SK-N-SH (cell line): ENCODE results near the gene ING5.

Source experiments
- EP300 ChIP-seq, 2 experiments: IDR thresholded peaks; 2 replicates each; pipeline versions ENCODE4 v1.4.0 to v1.6.1; 2012; ENCODE audit warnings: borderline replicate concordance in 1 of 2, low read depth in 1 of 2, low read length in 1 of 2
- NRF1 ChIP-seq: IDR thresholded peaks from 2 replicates; pipeline ENCODE4 v1.6.1; 2012; ENCODE audit warnings: low read depth, mild to moderate bottlenecking, low read length
- POLR2AphosphoS5 ChIP-seq: IDR thresholded peaks from 2 replicates; pipeline ENCODE4 v1.6.1; 2012; ENCODE audit warnings: low read depth, low read length
- RAD21 ChIP-seq: IDR thresholded peaks from 2 replicates; pipeline ENCODE4 v1.6.1; 2012; ENCODE audit warnings: mild to moderate bottlenecking, low read length
- REST ChIP-seq: IDR thresholded peaks from 2 replicates; pipeline ENCODE4 v1.6.1; 2012; ENCODE audit warnings: mild to moderate bottlenecking, low read depth, low read length, moderate library complexity
- TF ChIP-seq, protein P1 (sequence below): fragments of 200-600 bp; sonication (generic); IDR thresholded peaks from 2 replicates; pipeline ENCODE4 v1.6.1; 2017; ENCODE audit warnings: antibody characterized with exemption, mild to moderate bottlenecking, moderate library complexity

GRCh38 chr2:241706537-241706936, 4.7 kb downstream of the ING5 start:
- TF ChIP-seq, protein P1, sequence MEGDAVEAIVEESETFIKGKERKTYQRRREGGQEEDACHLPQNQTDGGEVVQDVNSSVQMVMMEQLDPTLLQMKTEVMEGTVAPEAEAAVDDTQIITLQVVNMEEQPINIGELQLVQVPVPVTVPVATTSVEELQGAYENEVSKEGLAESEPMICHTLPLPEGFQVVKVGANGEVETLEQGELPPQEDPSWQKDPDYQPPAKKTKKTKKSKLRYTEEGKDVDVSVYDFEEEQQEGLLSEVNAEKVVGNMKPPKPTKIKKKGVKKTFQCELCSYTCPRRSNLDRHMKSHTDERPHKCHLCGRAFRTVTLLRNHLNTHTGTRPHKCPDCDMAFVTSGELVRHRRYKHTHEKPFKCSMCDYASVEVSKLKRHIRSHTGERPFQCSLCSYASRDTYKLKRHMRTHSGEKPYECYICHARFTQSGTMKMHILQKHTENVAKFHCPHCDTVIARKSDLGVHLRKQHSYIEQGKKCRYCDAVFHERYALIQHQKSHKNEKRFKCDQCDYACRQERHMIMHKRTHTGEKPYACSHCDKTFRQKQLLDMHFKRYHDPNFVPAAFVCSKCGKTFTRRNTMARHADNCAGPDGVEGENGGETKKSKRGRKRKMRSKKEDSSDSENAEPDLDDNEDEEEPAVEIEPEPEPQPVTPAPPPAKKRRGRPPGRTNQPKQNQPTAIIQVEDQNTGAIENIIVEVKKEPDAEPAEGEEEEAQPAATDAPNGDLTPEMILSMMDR: no peak
- TF ChIP-seq EP300 (IDR thresholded peaks at IDR 0.05; ENCODE audit: borderline replicate concordance in 1 of 2, low read depth in 1 of 2, low read length in 1 of 2): no peak
- no peak for TF ChIP-seq RAD21
- no peak for TF ChIP-seq POLR2AphosphoS5
- no peak for TF ChIP-seq REST
- no peak for TF ChIP-seq NRF1
